Endodermal cell (in vitro differentiated cells): ENCODE measurements around the gene GPC6. TPM values are rescaled to one million over a fixed set of nuclear protein-coding genes. Genes with fewer than 3 reads are reported as not detected.

Source experiments
- DNase-seq: peaks from one replicate; pipeline ENCODE4 v3.0.0-alpha.2; 2017
- H3K27ac ChIP-seq: 2 replicates; pipeline ENCODE4 v1.5.1; 2013; ENCODE audit warnings: mild to moderate bottlenecking, low read depth, low read length, moderate library complexity
- H3K27me3 ChIP-seq: 2 replicates; pipeline ENCODE4 v1.6.1; 2013; ENCODE audit warnings: mild to moderate bottlenecking, low read length, moderate library complexity; ENCODE audit not compliant: insufficient read depth, control insufficient read depth, poor library complexity, severe bottlenecking
- H3K36me3 ChIP-seq: 2 replicates; pipeline ENCODE4 v1.7.0; 2013; ENCODE audit warnings: mild to moderate bottlenecking, low read length, moderate library complexity; ENCODE audit not compliant: control insufficient read depth, insufficient read depth
- H3K4me1 ChIP-seq: one replicate; pipeline ENCODE4 v1.7.0; 2013; ENCODE audit warnings: low read length; ENCODE audit not compliant: control insufficient read depth, insufficient read depth
- H3K4me3 ChIP-seq: 2 replicates; pipeline ENCODE4 v1.5.1; 2013; ENCODE audit warnings: mild to moderate bottlenecking, low read length, moderate library complexity
- H3K9ac ChIP-seq: 2 replicates; pipeline ENCODE4 v1.6.1; 2013; ENCODE audit warnings: mild to moderate bottlenecking, low read length, moderate library complexity; ENCODE audit not compliant: poor library complexity, severe bottlenecking; ENCODE audit errors: extremely low read depth
- H3K9me3 ChIP-seq: 2 replicates; pipeline ENCODE4 v1.6.1; 2013; ENCODE audit warnings: mild to moderate bottlenecking, low read length, moderate library complexity; ENCODE audit not compliant: control insufficient read depth
- H3K27ac Mint-ChIP-seq: 2 replicates; pipeline ENCODE4 v1.8.0; 2020; ENCODE audit warnings: mixed read lengths
- H3K27me3 Mint-ChIP-seq: 2 replicates; pipeline ENCODE4 v1.8.0; 2021; ENCODE audit warnings: mild to moderate bottlenecking, mixed read lengths; ENCODE audit not compliant: insufficient read depth
- H3K36me3 Mint-ChIP-seq: 2 replicates; pipeline ENCODE4 v1.8.0; 2020; ENCODE audit warnings: low read depth, mixed read lengths
- H3K4me1 Mint-ChIP-seq: 2 replicates; pipeline ENCODE4 v1.8.0; 2020; ENCODE audit warnings: mixed read lengths
- H3K4me3 Mint-ChIP-seq: 2 replicates; pipeline ENCODE4 v1.8.0; 2020; ENCODE audit warnings: mild to moderate bottlenecking, moderate library complexity, mixed read lengths
- H3K9me3 Mint-ChIP-seq: 2 replicates; pipeline ENCODE4 v1.8.0; 2020; ENCODE audit warnings: mild to moderate bottlenecking, mixed read lengths
- WGBS, 2 experiments: methylation state at CpG; one replicate each; pipeline versions ENCODE4 v1.1.5 to v1.1.7; 2013; ENCODE audit warnings: missing lambda C conversion rate in 2 of 2, mixed read lengths in 1 of 2; ENCODE audit not compliant: insufficient coverage in 1 of 2, insufficient read length in 1 of 2; 5-methylcytosine and 5-hydroxymethylcytosine counted together
- total RNA-seq, 2 donors: library from RNA; stranded (reverse); fragmentation: NEBNext Ultra II Directional in 1 of 2; extraction: Animal tissue kit (Norgen Biotek cat#: 25700) in 1 of 2; gene quantifications; 2 replicates in 1 of 2; 3 replicates in 1 of 2; pipeline ENCODE4 v1.2.1, GENCODE V29; 2021
- TF ChIP-seq, protein P1 (sequence below): fragments of 200-600 bp; sonication (generic); conservative IDR thresholded peaks from 2 replicates; pipeline ENCODE4 v1.5.0; 2021; ENCODE audit warnings: antibody characterized with exemption, mild to moderate bottlenecking

Gene GPC6
- total RNA-seq, 2 donors from 2014 or later, result 69.6 to 80.4 TPM

DNA sequence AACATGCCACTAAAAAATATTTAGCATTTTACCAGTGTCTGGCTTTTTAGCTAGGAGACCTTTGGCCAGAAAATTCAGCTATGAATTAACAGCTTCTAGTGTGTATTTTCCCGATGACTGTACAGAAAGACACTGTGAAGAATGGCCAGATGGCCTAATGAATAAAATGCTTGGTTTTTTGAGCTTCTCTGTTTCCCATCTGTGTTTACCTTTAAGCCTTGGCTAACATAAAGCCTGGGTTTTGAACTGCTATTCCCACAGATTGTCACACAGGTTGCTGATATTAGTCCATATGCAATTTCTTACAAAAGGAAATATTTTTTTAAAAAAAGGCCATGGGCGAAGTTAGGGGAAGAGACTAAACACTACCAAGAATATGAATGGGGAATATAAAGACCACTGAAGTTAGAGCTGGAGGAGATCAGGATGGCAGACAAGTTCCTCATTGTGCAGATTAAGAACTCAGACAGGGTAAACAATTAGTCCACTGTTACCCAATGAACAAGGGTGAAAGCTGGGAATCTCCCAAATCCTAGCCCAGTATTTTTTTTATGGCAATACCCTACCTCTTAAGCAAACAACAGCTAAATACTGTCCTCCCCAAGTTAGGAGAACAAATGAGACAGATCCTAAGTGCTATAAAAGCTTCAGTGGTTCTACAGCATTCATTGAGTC, 1157.8 kb downstream of the GPC6 start:
- WGBS, 2 experiments, result 98 to 100% methylated on average over 1 to 2 of the region's 2 CpGs
- DNase-seq, result no peak

DNA sequence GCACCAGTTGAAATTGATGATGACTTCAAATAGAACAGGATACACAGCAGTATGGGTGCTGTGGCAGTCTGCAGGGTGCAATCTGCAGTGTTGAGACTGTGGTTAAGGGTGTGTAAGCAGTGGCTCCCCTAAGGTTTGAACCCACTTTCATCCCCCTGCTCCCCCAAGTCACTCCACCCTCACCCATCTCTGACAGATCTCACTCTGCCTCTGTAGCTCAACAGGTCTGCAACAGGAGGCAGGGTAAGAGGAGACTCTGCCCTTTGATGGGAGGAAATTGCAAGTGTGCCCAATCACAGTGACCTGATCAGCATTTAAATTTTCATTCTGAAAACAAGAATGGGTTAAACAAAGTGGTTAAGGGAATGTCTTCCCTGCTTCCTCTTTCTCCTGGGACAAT, 1160.4 kb downstream of the GPC6 start:
- Histone ChIP-seq H3K27ac (no peak overlapping the region), H3K4me1 (peaks cover 7% of the 10 kb centered on the region), H3K27me3 (no peaks in the 10 kb centered on the region), H3K4me3 (no peak overlapping the region), H3K36me3 (peaks cover 29% of the 10 kb centered on the region), H3K9ac (no peak overlapping the region), H3K9me3 (peaks cover 11% of the 10 kb centered on the region)
- Mint-ChIP-seq H3K27me3 (no peaks in the 10 kb centered on the region), H3K4me3 (no peak overlapping the region), H3K9me3 (no peaks in the 10 kb centered on the region), H3K27ac (no peak overlapping the region), H3K36me3 (peaks cover 27% of the 10 kb centered on the region), H3K4me1 (peaks cover 12% of the 10 kb centered on the region)
- DNase-seq, result no peak
- TF ChIP-seq, protein P1, sequence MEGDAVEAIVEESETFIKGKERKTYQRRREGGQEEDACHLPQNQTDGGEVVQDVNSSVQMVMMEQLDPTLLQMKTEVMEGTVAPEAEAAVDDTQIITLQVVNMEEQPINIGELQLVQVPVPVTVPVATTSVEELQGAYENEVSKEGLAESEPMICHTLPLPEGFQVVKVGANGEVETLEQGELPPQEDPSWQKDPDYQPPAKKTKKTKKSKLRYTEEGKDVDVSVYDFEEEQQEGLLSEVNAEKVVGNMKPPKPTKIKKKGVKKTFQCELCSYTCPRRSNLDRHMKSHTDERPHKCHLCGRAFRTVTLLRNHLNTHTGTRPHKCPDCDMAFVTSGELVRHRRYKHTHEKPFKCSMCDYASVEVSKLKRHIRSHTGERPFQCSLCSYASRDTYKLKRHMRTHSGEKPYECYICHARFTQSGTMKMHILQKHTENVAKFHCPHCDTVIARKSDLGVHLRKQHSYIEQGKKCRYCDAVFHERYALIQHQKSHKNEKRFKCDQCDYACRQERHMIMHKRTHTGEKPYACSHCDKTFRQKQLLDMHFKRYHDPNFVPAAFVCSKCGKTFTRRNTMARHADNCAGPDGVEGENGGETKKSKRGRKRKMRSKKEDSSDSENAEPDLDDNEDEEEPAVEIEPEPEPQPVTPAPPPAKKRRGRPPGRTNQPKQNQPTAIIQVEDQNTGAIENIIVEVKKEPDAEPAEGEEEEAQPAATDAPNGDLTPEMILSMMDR, result no peak

More for the DNA sequence above, 1157.8 kb downstream of the GPC6 start:
- H3K4me1 Mint-ChIP-seq, result peaks cover 12% of the 10 kb centered on the region
- H3K27me3 Mint-ChIP-seq, result no peaks in the 10 kb centered on the region
- no peaks in the 10 kb centered on the region for H3K9me3 Mint-ChIP-seq
- Histone ChIP-seq H3K27ac (no peak overlapping the region), H3K4me3 (no peak overlapping the region), H3K4me1 (peaks cover 7% of the 10 kb centered on the region), H3K9ac (no peak overlapping the region), H3K36me3 (peaks cover 29% of the 10 kb centered on the region), H3K9me3 (peaks cover 11% of the 10 kb centered on the region), H3K27me3 (no peaks in the 10 kb centered on the region)
- TF ChIP-seq, protein P1, result no peak
- peaks cover 19% of the 10 kb centered on the region for H3K36me3 Mint-ChIP-seq
- no peak overlapping the region for H3K4me3 Mint-ChIP-seq
- no peak overlapping the region for H3K27ac Mint-ChIP-seq

DNA sequence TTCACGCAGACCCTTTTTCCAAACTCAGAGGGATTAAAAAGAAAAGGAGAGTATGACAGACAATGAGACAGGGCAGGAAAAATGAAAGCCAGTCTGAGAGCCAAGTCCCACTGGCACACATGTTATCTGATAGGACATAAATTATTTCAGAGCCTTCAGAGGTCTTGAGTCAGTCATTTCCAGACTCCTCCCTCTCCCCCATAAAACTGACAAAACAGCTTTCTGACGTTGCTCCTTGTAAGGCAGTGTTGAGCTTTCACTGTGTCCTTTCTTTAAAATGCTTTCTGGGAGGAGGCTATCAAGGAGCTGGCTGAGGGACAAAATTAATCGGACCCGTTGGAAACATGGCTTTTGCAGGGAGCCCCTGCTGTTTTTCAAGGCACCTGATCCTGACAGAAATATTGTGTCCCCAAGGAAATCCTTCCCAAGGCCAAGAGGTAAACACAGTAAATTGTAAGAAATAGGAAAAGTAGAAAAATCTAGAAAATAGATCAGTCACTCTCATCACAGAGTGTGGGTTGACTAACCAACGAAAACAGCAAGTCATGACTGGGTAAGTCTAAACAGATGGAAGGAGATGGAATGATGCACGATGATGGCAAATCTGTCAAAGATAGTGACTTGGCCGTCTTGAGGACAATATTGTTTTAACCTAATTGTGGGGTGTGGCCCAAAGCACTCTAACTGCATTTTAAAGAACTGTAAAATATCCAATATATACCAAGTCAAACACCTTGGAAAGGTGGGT, 1163.2 kb downstream of the GPC6 start:
- no peak for DNase-seq
- Histone ChIP-seq H3K4me3 (no peak overlapping the region), H3K9me3 (peaks cover 11% of the 10 kb centered on the region), H3K36me3 (peaks cover 15% of the 10 kb centered on the region), H3K27me3 (no peaks in the 10 kb centered on the region), H3K27ac (no peak overlapping the region), H3K9ac (no peak overlapping the region), H3K4me1 (peaks cover 7% of the 10 kb centered on the region)
- Mint-ChIP-seq H3K4me3 (no peak overlapping the region), H3K36me3 (peaks cover 18% of the 10 kb centered on the region), H3K9me3 (no peaks in the 10 kb centered on the region), H3K27me3 (no peaks in the 10 kb centered on the region), H3K4me1 (peaks cover 12% of the 10 kb centered on the region), H3K27ac (no peak overlapping the region)
- WGBS, 2 experiments, result 90 to 91% methylated on average over 6 to 7 of the region's 7 CpGs
- TF ChIP-seq, protein P1, result no peak
